Heart right ventricle (tissue), 16 donors: ENCODE measurements around the gene NIFK. TPM values are rescaled to one million over a fixed set of nuclear protein-coding genes. Genes with fewer than 3 reads are reported as not detected.

Experiments used
- ATAC-seq, 8 donors: fragments of 200-7000 bp; cut with Tn5 transposase; one replicate each; pipeline ENCODE4 v1.9.1; 2020; ENCODE audit warnings: mild to moderate bottlenecking in 8 of 8, moderate library complexity in 8 of 8, moderate number of reproducible peaks in 1 of 8
- DNase-seq, 2 donors: peaks; one replicate each; pipeline ENCODE4 v3.0.0-alpha.2; 2020
- H3K27ac ChIP-seq, 10 donors: fragments of 200-600 bp; sonication (generic) in 2 of 10; one replicate each; pipeline versions ENCODE4 v1.5.0 to v1.8.0; 2020 to 2022; ENCODE audit warnings: mild to moderate bottlenecking in 3 of 10
- H3K27me3 ChIP-seq, 7 donors: fragments of 200-600 bp; one replicate each; pipeline ENCODE4 v1.8.0; 2021 to 2022; ENCODE audit warnings: mild to moderate bottlenecking in 2 of 7
- H3K36me3 ChIP-seq, 9 donors: fragments of 200-600 bp; sonication (generic) in 1 of 9; one replicate each; pipeline versions ENCODE4 v1.5.0 to v1.8.0; 2020 to 2022; ENCODE audit warnings: mild to moderate bottlenecking in 2 of 9
- H3K4me1 ChIP-seq, 9 donors: fragments of 200-600 bp; sonication (generic) in 1 of 9; one replicate each; pipeline versions ENCODE4 v1.5.0 to v1.8.0; 2020 to 2022; ENCODE audit warnings: mild to moderate bottlenecking in 4 of 9
- H3K4me3 ChIP-seq, 10 donors: fragments of 200-600 bp; sonication (generic) in 2 of 10; one replicate each; pipeline versions ENCODE4 v1.5.0 to v1.8.0; 2020 to 2022; ENCODE audit warnings: mild to moderate bottlenecking in 7 of 10, moderate library complexity in 2 of 10
- H3K9me3 ChIP-seq, 11 donors: fragments of 200-600 bp in 10 of 11; sonication (generic) in 2 of 11; one replicate each; pipeline versions ENCODE4 v1.5.0 to v1.8.0; 2013 to 2022; ENCODE audit warnings: mild to moderate bottlenecking in 2 of 11, control low read depth in 1 of 11, moderate library complexity in 1 of 11
- WGBS, 2 donors: extraction: QIAGEN DNeasy Blood & Tissue Kit; methylation state at CpG; one replicate each; pipeline ENCODE4 v1.1.7; 2013; ENCODE audit warnings: inconsistent platforms in 1 of 2; 5-methylcytosine and 5-hydroxymethylcytosine counted together
- intact Hi-C, 10 donors: fragments of 100-400 bp; cut with DNase I; formaldehyde crosslinking; loops; one replicate each; pipeline versions ENCODE4 v1.11.1 to v1.14.2; 2022
- polyA plus RNA-seq, 2 donors: library from polyadenylated mRNA; stranded (reverse); fragments of 200-250 nt; gene quantifications; one replicate each; pipeline ENCODE4 v1.2.3, GENCODE V29; 2013
- total RNA-seq, 10 donors: library from RNA; stranded (reverse); fragmentation: NEBNext Ultra II Directional in 3 of 10; extraction: Animal tissue kit (Norgen Biotek cat#: 25700) in 3 of 10; gene quantifications; one replicate each; pipeline versions ENCODE4 v1.2.1 to v1.2.4, GENCODE V29; 2021 to 2023
- TF ChIP-seq, protein P1 (sequence below), 9 donors: fragments of 200-600 bp; sonication (generic) in 2 of 9; IDR thresholded peaks; one replicate each; pipeline versions ENCODE4 v1.5.0 to v1.8.0; 2021 to 2022; ENCODE audit warnings: antibody characterized with exemption in 9 of 9, mild to moderate bottlenecking in 5 of 9, moderate library complexity in 1 of 9
- donor health status: Arrhythmogenic right ventricular cardiomyopathy.
- donor health status: ischemic (EF 13 %, LVEDD 7.1; RV severe dilation, severe dysfunction).
- donor health status: healthy with polysubstance abuse.
- donor health status: DM: no; HTN: yes; CAD: no.
- donor health status: DM: no; HTN: no; CAD: no.
- donor health status: ischemic (EF 25% LVEDD 6.9; RV normal size, moderate dysfunction).
- donor health status: ischemic (EF 25% LVEDD 5.7; RV mildly dilated, moderate dysfunction).
- donor health status: healthy.
- donor health status: DM: yes; HTN: yes; CAD: no.
- donor health status: Ischemic cardiomyopathy.
- donor health status: ischemic (EF 35%, LVEDD 5.7; RV mildly dilated, moderate dysfunction).
- donor health status: nonischemic (EF 11% LVEDD 7.7; RV severe dilation, severe dysfunction).
- donor health status: DM: yes; HTN: yes; CAD: no.
- donor health status: PGD.
- donor health status: ischemic (EF 29% LVEDD 5.4; RV normal size, mild dysfunction).
- donor health status: nonischemic (EF 23%, LVEDD 6.1; RV moderate dilation, normal function).

NIFK gene
- total and polyA plus RNA-seq, 12 donors: 20.8 to 37.6 (median 26.6) TPM

DNA sequence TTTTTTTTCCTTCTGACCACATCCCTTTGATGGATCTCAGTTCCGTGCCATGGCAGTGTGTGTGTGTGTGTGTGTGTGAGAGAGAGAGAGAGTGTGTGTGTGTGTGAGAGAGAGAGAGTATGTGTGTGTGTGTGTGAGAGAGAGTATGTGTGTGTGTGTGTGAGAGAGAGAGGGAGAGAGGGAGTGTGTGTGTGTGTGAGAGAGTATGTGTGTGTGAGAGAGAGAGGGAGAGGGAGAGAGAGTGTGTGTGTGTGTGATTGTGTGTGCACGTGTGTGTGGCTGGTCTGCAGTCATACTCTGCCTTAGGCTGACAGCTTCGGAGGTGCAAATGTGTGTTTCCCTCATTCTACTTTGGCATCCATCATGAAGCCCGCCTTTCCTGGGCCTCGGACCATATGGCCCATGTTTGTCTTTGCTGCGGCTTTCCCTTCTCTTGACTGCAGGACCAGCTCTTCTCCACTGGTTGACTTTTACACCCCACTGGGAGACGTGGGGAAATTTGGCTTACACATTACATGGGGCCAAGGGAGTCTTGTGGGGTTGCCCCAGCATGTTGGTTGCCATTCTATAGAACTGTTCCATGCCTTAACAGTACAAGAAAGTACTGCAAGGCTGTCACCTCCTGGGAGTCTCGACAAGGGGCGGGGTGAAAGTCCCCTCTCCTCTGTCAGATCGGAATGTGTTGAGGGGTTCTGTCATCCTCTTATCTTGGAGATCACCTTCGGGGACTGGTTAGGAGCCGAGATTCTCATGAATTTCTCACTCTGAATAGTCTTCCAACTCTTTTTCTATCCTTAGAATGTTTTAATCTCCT, 40.4 kb upstream of the NIFK start:
- no peaks in the 10 kb centered on the region for H3K9me3 ChIP-seq
- no peaks in the 10 kb centered on the region for H3K27me3 ChIP-seq
- DNase-seq: no peak
- H3K36me3 ChIP-seq: no peaks in the 10 kb centered on the region
- no peaks in the 10 kb centered on the region for H3K4me1 ChIP-seq
- 60% methylated on average over 12 of the region's 12 CpGs for WGBS, 2 donors
- TF ChIP-seq, protein P1, sequence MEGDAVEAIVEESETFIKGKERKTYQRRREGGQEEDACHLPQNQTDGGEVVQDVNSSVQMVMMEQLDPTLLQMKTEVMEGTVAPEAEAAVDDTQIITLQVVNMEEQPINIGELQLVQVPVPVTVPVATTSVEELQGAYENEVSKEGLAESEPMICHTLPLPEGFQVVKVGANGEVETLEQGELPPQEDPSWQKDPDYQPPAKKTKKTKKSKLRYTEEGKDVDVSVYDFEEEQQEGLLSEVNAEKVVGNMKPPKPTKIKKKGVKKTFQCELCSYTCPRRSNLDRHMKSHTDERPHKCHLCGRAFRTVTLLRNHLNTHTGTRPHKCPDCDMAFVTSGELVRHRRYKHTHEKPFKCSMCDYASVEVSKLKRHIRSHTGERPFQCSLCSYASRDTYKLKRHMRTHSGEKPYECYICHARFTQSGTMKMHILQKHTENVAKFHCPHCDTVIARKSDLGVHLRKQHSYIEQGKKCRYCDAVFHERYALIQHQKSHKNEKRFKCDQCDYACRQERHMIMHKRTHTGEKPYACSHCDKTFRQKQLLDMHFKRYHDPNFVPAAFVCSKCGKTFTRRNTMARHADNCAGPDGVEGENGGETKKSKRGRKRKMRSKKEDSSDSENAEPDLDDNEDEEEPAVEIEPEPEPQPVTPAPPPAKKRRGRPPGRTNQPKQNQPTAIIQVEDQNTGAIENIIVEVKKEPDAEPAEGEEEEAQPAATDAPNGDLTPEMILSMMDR (IDR thresholded peaks at IDR 0.05): no peak
- H3K27ac ChIP-seq: no peak overlapping the region
- ATAC-seq: no peak
- intact Hi-C loops: no loop called here
- no peak overlapping the region for H3K4me3 ChIP-seq

GRCh38 chr2:121776361-121776760, 39.7 kb upstream of the NIFK start:
- H3K4me1 ChIP-seq: peaks cover 0 to 4% (median 0%) of the 10 kb centered on the region in 9 donors
- TF ChIP-seq, protein P1 (IDR thresholded peaks at IDR 0.05): no peak
- 87 to 90% methylated on average over 3 of the region's 3 CpGs for WGBS, 2 donors
- H3K9me3 ChIP-seq: no peaks in the 10 kb centered on the region
- H3K27me3 ChIP-seq: no peaks in the 10 kb centered on the region
- ATAC-seq (no peak), DNase-seq (no peak)
- no peak overlapping the region for H3K4me3 ChIP-seq
- intact Hi-C loops: no loop called here
- H3K27ac ChIP-seq: no peak overlapping the region
- H3K36me3 ChIP-seq: no peaks in the 10 kb centered on the region

- intact Hi-C loops: no loop called here
- TF ChIP-seq, protein P1 (IDR thresholded peaks at IDR 0.05): no peak
- no peak overlapping the region for H3K4me3 ChIP-seq
- H3K4me1 ChIP-seq: peaks cover 0 to 4% (median 0%) of the 10 kb centered on the region in 9 donors
- ATAC-seq (no peak), DNase-seq (no peak)
- 94 to 96% methylated on average over 13 of the region's 13 CpGs for WGBS, 2 donors
- H3K9me3 ChIP-seq: no peaks in the 10 kb centered on the region
- H3K27ac ChIP-seq: no peak overlapping the region
- H3K27me3 ChIP-seq: no peaks in the 10 kb centered on the region
- H3K36me3 ChIP-seq: peaks cover 0 to 13% (median 0%) of the 10 kb centered on the region in 9 donors
Measured at GRCh38 chr2:121774235-121774634, 37.6 kb upstream of the NIFK start.

DNA sequence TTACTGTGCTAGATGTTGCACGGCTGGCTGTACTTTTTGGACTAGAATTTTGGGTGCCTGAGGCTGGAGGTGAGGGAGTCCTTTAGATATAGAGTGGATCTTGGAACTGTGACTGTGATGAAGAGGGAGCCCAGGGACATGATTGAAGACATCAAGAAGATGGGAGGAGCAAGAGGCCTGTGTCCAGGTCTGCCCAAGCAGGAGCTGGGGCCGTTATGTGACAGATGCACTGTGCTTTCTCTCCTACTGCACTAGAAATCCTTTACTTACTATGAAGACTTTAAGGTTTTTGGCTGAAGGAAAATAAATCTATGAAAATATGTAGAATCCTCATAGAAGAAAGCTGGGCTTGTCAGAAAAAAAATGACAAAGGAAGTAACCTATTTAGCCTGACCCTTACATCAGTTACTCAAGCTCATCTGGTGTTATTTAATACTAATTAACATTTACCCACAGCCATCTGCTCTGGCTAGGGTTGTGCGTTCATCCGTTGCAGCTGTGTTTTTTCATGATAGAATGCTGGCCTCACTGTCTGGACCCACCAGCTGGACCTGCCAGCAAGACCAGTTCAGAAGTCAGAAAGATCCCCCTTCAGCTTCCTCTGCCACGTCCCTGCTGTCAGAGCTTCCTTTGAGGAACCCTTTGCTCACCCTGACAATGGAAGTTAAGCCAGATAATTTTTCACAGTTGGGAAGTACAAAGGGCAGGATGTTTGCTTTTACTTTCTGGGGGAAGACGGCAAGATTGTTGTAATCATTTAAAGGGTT, 35.5 kb upstream of the NIFK start:
- Histone ChIP-seq H3K36me3 (peaks cover 0 to 33% (median 5%) of the 10 kb centered on the region in 9 donors), H3K27me3 (no peaks in the 10 kb centered on the region), H3K4me1 (peaks cover 0 to 4% (median 0%) of the 10 kb centered on the region in 9 donors), H3K9me3 (no peaks in the 10 kb centered on the region), H3K4me3 (no peak overlapping the region), H3K27ac (peak overlapping the region in 5 of 10 donors; percentile 6 to 60 (median 19))
- TF ChIP-seq, protein P1 (IDR thresholded peaks at IDR 0.05): no peak
- WGBS, 2 donors: 48 to 60% methylated on average over 6 of the region's 6 CpGs
- intact Hi-C loops: no loop called here
- ATAC-seq: peak in 6 of 8 donors; percentile 50 to 80 (median 66)
- DNase-seq: peak in 1 of 2 donors; percentile 29
